SU-DHL-6 (cell line): ENCODE measurements around the gene SCAMP2.

Source experiments
- EZH2phosphoT487 ChIP-seq: fragments of 200-600 bp; sonication (generic), shearing (Covaris generic); conservative IDR thresholded peaks from 2 replicates; pipeline ENCODE4 v1.6.1; 2018; ENCODE audit warnings: mild to moderate bottlenecking, antibody characterized with exemption, low read length, moderate library complexity, mixed read lengths
- TF ChIP-seq, protein P1 (sequence below): fragments of 200-600 bp; sonication (generic); IDR thresholded peaks from one replicate; pipeline ENCODE4 v1.5.1; 2017; ENCODE audit warnings: antibody characterized with exemption, mild to moderate bottlenecking, low read length, moderate library complexity; ENCODE audit not compliant: insufficient read depth, poor library complexity, severe bottlenecking

DNA sequence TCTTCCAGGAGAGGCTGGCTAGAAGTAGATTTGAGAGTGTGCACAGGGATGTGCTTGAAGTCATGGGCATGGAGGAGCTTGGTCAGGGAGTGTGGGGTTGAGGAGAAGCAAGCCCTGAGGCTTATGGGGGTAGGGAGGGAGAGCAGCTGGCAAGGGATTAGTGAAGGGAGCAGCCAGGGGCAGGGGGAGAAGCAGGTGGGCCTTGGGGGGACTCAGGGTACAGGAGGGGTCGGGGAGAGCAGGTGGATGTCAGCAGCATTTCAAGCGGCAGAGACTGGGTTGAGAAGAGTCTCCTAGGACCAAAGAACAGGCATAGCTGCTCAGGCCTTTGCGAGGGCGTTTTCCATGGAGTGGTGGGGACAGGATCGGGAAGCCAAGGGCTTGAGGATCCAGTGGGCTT lies 63.9 kb downstream of the SCAMP2 start:
- TF ChIP-seq, protein P1, sequence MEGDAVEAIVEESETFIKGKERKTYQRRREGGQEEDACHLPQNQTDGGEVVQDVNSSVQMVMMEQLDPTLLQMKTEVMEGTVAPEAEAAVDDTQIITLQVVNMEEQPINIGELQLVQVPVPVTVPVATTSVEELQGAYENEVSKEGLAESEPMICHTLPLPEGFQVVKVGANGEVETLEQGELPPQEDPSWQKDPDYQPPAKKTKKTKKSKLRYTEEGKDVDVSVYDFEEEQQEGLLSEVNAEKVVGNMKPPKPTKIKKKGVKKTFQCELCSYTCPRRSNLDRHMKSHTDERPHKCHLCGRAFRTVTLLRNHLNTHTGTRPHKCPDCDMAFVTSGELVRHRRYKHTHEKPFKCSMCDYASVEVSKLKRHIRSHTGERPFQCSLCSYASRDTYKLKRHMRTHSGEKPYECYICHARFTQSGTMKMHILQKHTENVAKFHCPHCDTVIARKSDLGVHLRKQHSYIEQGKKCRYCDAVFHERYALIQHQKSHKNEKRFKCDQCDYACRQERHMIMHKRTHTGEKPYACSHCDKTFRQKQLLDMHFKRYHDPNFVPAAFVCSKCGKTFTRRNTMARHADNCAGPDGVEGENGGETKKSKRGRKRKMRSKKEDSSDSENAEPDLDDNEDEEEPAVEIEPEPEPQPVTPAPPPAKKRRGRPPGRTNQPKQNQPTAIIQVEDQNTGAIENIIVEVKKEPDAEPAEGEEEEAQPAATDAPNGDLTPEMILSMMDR: no peak
- no peak for TF ChIP-seq EZH2phosphoT487
